Measurements from ENCODE around the gene KRT14. TPM values are rescaled to one million over a fixed set of nuclear protein-coding genes. Genes with fewer than 3 reads are reported as not detected.

Gene KRT14
- polyA plus RNA-seq, 3 donors, result not detected

- no peak overlapping the region for H2AFZ ChIP-seq (ENCODE audit: insufficient read depth, low read depth, low read length, poor library complexity, severe bottlenecking)
- no peak overlapping the region for H3K4me3 ChIP-seq (replicated peaks in 1 of 3; ENCODE audit: low read depth in 2 of 3, low read length in 3 of 3)
- peaks cover 16 to 20% of the 10 kb centered on the region in 2 donors for H3K4me1 ChIP-seq (ENCODE audit: control insufficient read depth in 1 of 2, insufficient read depth in 2 of 2, low read length in 2 of 2)
- Mint-ChIP-seq H3K36me3 (peaks cover 0 to 2% of the 10 kb centered on the region in 2 donors), H3K4me1 (peaks cover 21% of the 10 kb centered on the region), H3K9me3 (peaks cover 4 to 10% (median 7%) of the 10 kb centered on the region in 7 donors), H3K4me3 (no peak overlapping the region), H3K27me3 (ENCODE audit: low read depth in 3 of 3) (peaks cover 1 to 15% (median 8%) of the 10 kb centered on the region in 3 donors), H3K27ac (no peak overlapping the region)
- DNase-seq, result no peak
- H4K20me1 ChIP-seq (ENCODE audit: insufficient read depth, low read length), result no peaks in the 10 kb centered on the region
- no peaks in the 10 kb centered on the region for H3K36me3 ChIP-seq (replicated peaks in 1 of 2; ENCODE audit: control insufficient read depth in 1 of 2, insufficient read depth in 2 of 2, low read length in 2 of 2)
- H3K79me2 ChIP-seq (ENCODE audit: insufficient read depth, low read length), result no peaks in the 10 kb centered on the region
- peaks cover 3 to 7% of the 10 kb centered on the region in 2 donors for H3K9me3 ChIP-seq (replicated peaks in 1 of 2; ENCODE audit: control insufficient read depth in 1 of 2, insufficient read depth in 1 of 2, low read length in 2 of 2)
- intact Hi-C loops (cut with micrococcal nuclease), result loop anchor here (1.0 to 10.0 kb wide), 8 partner anchors 57 to 747 kb away; partner anchors contain the start of gene KRT36 (in 1 of the 2)
- no peak overlapping the region for H3K27ac ChIP-seq (ENCODE audit: low read depth in 1 of 2, low read length in 2 of 2)
- H3K9ac ChIP-seq (ENCODE audit: insufficient read depth, low read length, poor library complexity, severe bottlenecking), result no peak overlapping the region
- 90% methylated on average over 3 of the region's 8 CpGs for WGBS (ENCODE audit: insufficient coverage)
- H3K27me3 ChIP-seq (ENCODE audit: control insufficient read depth in 2 of 2, insufficient read depth in 2 of 2, low read length in 2 of 2), result no peaks in the 10 kb centered on the region
- TF ChIP-seq CTCF (IDR thresholded peaks at IDR 0.05), result no peak
- no peak overlapping the region for H3K4me2 ChIP-seq (replicated peaks; ENCODE audit: extremely low read depth, low read length, poor library complexity, severe bottlenecking)
Measured at GRCh38 chr17:41549596-41550039, 37.1 kb downstream of the KRT14 start.

GRCh38 chr17:41548844-41549595 lies 37.7 kb downstream of the KRT14 start:
- peak overlapping the region; percentile 66 to 80 for H3K4me3 Mint-ChIP-seq
- H3K36me3 ChIP-seq (replicated peaks in 1 of 2; ENCODE audit: control insufficient read depth in 1 of 2, insufficient read depth in 2 of 2, low read length in 2 of 2), result no peaks in the 10 kb centered on the region
- peak overlapping the region; percentile 0 to 64 (median 21) for H3K4me3 ChIP-seq (replicated peaks in 1 of 3; ENCODE audit: low read depth in 2 of 3, low read length in 3 of 3)
- peaks cover 21% of the 10 kb centered on the region for H3K4me1 Mint-ChIP-seq
- TF ChIP-seq CTCF (IDR thresholded peaks at IDR 0.05), result peak; percentile 100
- H3K36me3 Mint-ChIP-seq, result peaks cover 0 to 2% of the 10 kb centered on the region in 2 donors
- H3K9ac ChIP-seq (ENCODE audit: insufficient read depth, low read length, poor library complexity, severe bottlenecking), result peak overlapping the region; percentile 19
- peak; percentile 65 to 71 (median 66) for DNase-seq
- peak overlapping the region in 3 of 7 donors; percentile 48 to 80 (median 60) for H3K27ac Mint-ChIP-seq
- H3K27ac ChIP-seq (ENCODE audit: low read depth in 1 of 2, low read length in 2 of 2), result no peak overlapping the region
- H3K9me3 Mint-ChIP-seq, result peaks cover 4 to 10% (median 7%) of the 10 kb centered on the region in 7 donors
- 0% methylated on average over 16 of the region's 25 CpGs for WGBS (ENCODE audit: insufficient coverage)
- no peaks in the 10 kb centered on the region for H3K79me2 ChIP-seq (ENCODE audit: insufficient read depth, low read length)
- H4K20me1 ChIP-seq (ENCODE audit: insufficient read depth, low read length), result no peaks in the 10 kb centered on the region
- H2AFZ ChIP-seq (ENCODE audit: insufficient read depth, low read depth, low read length, poor library complexity, severe bottlenecking), result peak overlapping the region; percentile 78
- intact Hi-C loops (cut with micrococcal nuclease), result loop anchor here (1.0 to 10.0 kb wide), 8 partner anchors 57 to 746 kb away; partner anchors contain the start of gene KRT36 (in 1 of the 2)
- peaks cover 1 to 15% (median 8%) of the 10 kb centered on the region in 3 donors for H3K27me3 Mint-ChIP-seq (ENCODE audit: low read depth in 3 of 3)
- H3K4me1 ChIP-seq (ENCODE audit: control insufficient read depth in 1 of 2, insufficient read depth in 2 of 2, low read length in 2 of 2), result peaks cover 16 to 20% of the 10 kb centered on the region in 2 donors
- H3K9me3 ChIP-seq (replicated peaks in 1 of 2; ENCODE audit: control insufficient read depth in 1 of 2, insufficient read depth in 1 of 2, low read length in 2 of 2), result peaks cover 3 to 7% of the 10 kb centered on the region in 2 donors
- peak overlapping the region; percentile 68 for H3K4me2 ChIP-seq (replicated peaks; ENCODE audit: extremely low read depth, low read length, poor library complexity, severe bottlenecking)
- H3K27me3 ChIP-seq (ENCODE audit: control insufficient read depth in 2 of 2, insufficient read depth in 2 of 2, low read length in 2 of 2), result no peaks in the 10 kb centered on the region
